GM18951 (cell line): Measurements from ENCODE around the gene DIO3.

Experiments used
- POLR2A ChIP-seq: IDR thresholded peaks from 4 replicates; pipeline ENCODE4 v1.6.1; 2011; ENCODE audit warnings: mild to moderate bottlenecking; ENCODE audit not compliant: insufficient read length, insufficient read depth; ENCODE audit errors: extremely low read depth
- in situ Hi-C: fragments of 300-500 bp; cut with MboI; formaldehyde crosslinking; loops from one replicate; pipeline ENCODE4 v1.12.0; 2022; ENCODE audit warnings: low sequenced_read_pairs, mixed read lengths, inconsistent platforms; ENCODE audit not compliant: unreplicated experiment

The DIO3 gene

DNA sequence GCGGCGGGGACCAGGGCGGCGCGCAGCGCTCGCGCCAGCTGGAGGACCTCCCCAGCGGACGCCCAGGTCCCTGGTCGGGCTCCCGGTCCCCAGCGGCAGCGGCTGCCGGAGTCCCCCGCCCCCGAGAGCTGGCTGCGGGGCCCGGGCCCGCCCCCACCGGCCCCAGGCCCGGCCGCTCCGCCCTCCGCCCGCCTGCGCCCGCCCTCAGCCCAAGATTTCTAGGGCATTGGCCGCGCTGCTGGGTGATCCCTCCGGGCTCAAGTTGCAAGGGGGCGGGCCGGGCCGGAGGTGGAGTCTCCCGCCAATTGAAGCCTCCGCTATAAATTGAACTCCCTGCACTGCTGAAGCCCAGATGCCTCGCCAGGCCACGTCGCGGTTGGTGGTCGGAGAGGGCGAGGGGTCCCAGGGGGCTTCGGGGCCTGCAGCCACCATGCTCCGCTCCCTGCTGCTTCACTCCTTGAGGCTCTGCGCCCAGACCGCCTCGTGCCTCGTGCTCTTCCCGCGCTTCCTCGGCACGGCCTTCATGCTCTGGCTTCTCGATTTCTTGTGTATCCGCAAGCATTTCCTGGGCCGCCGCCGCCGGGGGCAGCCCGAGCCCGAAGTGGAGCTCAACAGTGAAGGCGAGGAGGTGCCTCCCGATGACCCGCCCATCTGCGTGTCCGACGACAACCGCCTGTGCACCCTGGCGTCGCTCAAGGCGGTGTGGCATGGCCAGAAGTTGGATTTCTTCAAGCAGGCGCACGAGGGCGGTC, at the start of gene DIO3:
DIO3 (plus strand) TSS at position 351 of the 752 bp plus-strand sequence.
- in situ Hi-C loops: no loop called here
- TF ChIP-seq POLR2A: no peak

DNA sequence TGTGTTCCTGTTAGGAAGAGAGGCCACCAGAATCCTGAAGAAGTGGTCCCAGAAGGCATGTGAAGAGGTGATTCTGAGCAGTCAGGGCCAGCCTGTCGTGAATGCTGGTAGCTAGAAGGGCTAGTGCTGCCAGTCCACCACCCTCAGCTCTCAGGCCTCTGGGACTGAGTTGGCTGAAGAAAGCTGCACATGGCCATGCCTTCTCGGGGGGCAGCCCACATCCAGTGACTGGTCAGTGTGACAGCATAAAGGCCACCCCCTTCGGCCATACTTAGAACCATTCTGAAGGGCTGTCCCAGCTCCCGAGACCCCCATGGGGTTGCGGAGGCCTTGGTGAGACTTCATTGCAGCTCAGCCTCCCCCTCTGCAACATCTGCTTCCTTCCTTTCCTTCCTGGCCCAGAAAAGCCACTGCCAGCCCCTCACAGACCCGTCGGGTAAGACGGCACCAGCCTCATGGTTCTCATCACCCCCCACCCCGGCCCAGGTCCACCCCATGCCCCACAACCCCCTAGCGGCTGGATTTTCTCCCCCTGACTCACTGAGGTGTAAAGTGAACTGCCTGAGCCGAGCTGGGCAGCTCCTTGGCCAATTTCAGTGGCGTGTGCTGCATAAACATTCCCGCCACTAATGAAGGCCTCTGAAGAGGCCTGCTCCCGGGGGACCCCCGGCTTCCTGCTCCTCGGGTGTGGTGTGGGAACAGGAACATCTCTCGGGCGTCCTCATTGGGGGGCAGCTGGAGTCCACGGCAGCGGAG, 49.5 kb upstream of the DIO3 start:
- in situ Hi-C loops: no loop called here
- no peak for TF ChIP-seq POLR2A

DNA sequence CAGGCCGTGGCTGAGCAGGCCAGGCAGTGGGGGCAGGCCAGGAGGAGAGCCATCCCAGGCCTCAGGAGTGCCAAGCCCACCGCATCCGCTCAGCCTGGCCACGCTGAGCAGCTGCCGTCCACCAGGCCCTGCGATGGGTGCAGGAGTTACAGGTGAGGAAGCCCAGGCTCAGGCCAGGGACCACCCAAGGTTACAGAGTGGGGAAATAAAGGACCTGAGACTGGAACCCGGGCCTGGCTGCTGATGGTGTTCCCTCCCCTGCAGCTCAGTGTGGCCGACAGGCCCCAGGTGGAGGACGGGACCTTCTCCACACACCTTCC, 49.0 kb upstream of the DIO3 start:
- in situ Hi-C loops: no loop called here
- no peak for TF ChIP-seq POLR2A

DNA sequence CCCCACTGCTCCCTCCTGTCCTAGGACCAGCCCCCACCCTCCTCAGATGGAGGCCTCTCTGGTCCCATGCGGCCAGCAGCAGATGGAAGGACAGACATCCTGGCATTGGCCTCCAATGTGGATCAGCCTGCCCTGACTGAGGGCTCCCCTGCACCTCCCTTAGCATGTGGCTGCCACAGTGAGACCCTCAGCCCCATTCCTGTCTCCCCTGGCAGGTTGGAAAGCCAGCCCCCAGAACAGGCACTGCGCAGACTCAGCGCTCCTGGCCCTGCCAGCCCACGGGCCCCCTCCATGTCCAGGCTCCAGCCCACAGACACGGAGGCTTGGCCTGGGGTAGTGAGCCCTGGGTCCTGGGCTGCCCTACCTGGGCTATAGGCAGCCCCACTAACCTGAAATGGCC, 47.2 kb upstream of the DIO3 start:
- in situ Hi-C loops: no loop called here

DNA sequence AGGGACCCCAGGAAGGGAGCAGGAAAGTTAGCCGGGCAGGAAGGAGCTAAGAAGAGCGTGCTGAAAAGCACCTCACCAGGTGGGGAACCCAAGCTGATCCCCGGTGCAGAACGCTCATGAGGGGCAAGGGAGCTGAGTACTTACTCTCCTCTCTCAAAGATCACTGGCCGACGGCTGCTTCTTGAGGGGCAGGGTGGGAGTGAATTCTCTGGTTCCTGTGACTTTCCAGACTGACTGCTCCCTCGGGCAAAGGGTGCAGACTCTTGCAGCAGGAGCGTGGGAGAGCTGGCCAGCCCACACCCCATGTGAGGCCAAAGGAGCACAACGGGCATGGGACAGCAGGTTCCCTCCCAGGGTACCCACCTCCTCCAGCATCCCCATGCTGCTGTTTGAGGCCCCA, 44.9 kb upstream of the DIO3 start:
- TF ChIP-seq POLR2A: no peak
- in situ Hi-C loops: no loop called here

More for the DNA sequence above, 47.2 kb upstream of the DIO3 start:
- TF ChIP-seq POLR2A: no peak

DNA sequence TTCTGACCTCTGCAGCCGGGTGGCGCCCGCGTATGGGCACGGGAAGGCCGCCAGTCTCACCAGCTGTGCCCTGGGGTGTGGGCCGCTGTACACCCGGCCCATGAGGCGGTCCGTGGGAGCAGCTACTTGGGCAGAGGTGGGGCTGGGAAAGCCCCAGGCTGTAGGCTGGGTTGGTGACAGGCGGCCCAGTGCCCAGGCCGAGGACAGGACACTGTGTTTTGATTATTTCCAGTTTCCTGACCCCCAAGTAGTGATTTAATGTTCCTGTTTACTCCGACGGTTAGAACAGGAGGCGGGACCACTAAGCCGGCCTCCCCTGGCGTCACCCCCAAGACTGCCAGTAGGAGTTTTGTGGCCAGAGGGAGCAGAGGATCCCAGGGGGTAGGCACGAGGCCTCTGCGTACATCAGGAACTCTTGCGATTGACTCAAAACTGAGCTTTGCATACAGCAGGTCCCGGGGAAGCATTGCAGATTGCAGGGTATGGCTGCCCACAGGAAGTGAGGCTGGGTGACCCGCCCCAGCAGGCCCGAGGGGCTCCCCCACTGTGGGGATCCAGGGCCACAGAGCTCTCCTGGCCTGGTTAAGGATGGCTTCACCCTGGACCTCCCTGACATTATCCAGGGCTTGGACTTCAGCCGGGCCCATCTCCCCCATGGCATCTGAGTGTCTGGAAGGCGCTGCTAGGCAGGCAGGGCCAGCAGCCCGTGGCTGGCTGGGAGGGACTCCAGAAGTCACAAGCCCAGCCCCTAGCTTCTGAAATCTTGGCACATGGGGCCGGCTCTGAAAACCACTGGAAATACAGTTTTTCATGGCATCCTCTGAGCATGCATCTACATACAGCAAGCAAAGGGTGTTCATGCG, 42.5 kb upstream of the DIO3 start:
- no peak for TF ChIP-seq POLR2A
- in situ Hi-C loops: no loop called here

DNA sequence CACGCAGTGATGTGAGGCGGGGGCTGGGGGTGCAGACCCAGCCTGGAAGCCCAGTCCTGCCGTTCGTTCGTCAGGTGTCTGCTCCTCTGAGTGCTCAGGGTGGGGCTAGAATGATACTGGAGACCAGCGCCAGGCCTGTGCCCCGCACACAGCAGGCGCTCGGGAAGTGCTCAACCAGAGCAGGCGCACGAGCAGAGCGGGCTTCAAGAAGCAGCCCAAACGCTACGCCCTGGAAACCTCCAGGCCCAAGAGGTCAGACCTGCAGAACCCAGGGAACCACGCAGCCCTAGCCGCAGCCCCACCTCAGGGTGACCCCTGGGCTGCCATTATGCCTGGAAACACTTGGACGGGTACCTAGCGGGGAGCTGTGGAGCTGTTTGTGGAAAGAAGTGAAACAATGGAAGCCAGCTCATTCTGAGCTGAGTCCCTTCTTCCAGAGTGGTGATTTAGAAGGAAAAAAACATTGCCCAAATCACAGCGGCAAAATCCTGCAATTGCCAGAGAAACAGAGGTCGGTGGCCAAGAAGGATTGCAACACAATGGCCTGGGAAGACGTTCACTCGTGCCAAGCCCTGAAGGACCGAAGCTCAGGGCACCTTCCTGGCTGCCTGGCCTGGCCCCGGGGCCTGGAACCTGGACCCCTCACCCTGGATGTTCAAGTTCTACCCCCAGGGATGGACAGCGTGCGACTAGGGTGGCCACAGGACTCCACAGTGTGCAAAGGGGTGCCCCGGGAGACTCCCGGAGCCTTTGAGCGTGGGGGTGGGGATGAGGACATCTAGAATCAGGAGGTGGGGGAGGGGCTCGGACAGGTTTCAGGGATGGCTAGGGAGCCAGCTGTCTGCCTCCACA, 40.4 kb upstream of the DIO3 start:
- no peak for TF ChIP-seq POLR2A
- in situ Hi-C loops: no loop called here

DNA sequence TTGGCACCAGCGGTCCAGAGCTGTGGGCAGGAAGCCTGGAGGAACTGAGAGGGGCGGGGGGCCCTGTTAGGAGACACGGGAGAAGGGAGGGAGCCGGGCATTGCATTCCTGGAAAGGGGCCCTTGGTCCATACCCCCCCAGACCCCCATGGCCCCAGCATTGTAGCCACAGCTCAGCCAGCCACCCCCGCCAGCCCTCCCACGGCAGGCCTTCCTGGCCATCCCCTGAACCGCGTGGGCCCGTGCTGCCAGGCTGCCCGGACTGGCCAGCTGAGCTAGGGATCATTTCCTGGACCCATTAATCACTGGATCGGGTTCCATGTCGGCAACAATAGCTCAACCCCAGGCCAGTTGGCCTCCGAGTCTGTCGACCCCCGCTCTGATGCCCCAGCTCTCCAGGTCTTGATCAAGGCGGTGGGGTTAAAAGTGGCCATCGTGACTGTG, 39.8 kb upstream of the DIO3 start:
- no peak for TF ChIP-seq POLR2A

DNA sequence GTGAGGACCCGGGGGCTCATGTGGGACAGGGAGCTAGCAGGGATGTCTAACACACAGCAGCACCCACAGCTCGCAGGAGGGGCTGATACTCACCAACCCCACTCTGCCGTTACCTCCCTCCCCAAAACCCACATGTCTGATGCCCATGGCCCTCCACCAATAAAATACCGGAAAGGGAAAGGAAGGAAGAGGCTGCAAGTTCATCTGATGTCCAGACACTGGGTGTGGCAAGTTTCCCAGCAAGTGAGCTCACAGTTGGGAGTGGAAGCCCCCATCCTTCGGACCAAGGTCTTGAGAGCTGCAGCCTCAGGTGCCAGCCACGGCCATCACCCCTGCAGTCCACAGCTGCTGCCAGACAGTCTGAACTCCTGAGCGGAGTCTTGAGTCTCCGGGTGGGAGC, 39.3 kb upstream of the DIO3 start:
- no peak for TF ChIP-seq POLR2A
- in situ Hi-C loops: no loop called here

More for the DNA sequence above, 39.8 kb upstream of the DIO3 start:
- in situ Hi-C loops: no loop called here

DNA sequence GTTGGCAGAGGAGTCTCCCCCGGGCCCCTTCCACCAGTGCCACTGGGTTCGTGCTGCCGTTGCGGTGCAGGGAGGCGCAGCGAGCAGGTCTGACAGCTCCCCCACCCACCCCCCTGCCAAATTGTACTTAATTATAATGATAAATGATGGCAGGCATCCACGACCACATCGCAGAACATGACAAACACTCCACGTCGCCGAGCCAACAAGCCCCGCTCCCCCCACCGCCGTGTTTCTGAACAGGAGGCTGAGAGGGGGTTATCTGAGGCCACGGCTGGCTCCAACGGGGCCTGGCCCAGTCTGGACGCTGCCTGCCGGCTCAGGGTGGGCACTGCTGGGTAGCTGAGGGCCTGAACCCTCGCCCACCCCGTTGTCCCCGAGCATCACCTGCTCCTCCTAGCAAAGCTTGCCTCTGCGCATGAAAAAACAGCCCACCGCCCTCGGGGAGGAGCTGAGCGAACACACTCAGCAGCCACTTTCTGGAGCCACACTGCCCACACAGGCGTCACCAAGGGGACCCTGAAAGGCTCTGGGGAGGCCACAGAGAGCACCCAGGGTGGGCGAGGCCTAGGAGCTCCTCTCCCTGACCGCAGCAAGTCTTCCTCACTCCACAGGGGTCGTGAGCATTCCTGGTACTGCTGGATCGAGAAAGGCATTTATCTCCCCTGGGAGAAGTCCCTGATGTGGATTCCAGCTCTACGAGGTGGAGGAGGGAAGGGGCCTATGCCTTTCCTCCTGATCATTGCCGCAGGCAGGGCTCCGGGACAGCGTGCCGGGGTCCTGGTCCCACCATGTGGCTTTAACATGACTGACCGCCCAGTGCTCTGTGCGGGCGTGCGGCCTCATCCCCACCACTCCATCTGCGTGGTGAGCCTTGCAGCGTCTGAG, 35.4 kb upstream of the DIO3 start:
- in situ Hi-C loops: no loop called here
- TF ChIP-seq POLR2A: no peak

DNA sequence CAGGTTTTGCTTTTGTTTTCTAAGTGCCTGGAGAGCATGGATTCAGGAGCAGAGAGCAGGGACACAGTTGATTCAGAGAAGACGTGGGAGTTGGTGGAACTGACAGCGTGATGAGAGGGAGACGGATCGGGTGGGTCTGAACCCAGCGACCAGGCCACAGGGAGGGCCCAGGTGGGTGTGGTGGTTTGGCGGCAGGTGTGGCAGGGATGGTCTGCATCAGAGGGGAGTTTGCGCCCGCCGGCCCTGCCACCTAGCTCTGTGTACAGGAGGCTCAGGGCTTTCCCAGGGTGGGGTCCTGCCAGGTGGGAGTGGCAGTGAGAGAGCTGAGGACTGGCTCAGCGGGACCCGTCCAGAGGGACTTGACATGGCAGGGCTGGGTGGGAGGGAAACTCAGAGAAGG, 33.3 kb upstream of the DIO3 start:
- no peak for TF ChIP-seq POLR2A
- in situ Hi-C loops: no loop called here

DNA sequence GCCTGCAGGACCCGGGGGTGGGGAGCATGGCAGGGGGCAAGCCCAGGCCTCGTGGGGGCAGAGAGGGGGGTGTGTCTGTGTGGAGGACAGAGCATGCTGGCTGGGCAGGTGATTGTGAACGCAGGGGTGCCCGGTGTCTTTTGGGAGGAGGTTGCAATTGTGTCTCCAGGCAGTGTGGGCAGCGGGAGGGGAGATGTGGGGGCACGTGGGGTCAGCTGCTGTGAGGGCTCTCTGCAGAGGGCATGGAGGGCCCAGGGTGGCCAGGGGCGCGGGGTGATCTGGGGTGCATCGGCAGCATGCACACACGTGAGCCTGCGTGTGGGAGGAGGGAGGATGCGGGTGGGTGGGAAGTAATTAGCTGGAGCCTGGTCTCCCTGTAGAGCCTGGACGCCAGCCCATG, 32.2 kb upstream of the DIO3 start:
- no peak for TF ChIP-seq POLR2A
- in situ Hi-C loops: no loop called here

DNA sequence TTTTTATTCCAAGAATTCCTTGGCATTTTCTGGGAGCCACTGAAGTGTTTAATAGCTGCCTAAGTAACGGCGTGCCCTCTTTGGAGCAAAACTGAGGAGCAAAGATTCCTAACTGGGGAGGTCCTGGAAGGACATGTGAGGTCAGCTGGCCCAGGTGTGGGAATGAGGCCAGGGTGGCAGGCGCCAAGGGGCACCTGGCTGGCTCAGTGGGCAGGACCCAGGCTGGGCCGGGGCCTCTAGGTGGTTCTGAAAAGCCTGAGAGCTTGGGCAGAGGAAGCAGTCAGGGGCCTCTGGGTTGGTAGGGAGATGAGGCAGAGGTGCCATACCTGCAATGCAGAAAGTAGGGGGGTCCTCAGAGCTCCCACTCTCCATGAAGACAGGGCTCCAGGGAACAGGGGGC, 27.1 kb upstream of the DIO3 start:
- no peak for TF ChIP-seq POLR2A
- in situ Hi-C loops: no loop called here
